ENCODE results near the gene MARF1. TPM values are rescaled to one million over a fixed set of nuclear protein-coding genes. Genes with fewer than 3 reads are reported as not detected.
A peak's percentile ranks its signal among the peaks of the same experiment; 100 is the strongest.

The MARF1 gene
- total RNA-seq, 1 experiment from 2014 or later, result 51.5 TPM

DNA sequence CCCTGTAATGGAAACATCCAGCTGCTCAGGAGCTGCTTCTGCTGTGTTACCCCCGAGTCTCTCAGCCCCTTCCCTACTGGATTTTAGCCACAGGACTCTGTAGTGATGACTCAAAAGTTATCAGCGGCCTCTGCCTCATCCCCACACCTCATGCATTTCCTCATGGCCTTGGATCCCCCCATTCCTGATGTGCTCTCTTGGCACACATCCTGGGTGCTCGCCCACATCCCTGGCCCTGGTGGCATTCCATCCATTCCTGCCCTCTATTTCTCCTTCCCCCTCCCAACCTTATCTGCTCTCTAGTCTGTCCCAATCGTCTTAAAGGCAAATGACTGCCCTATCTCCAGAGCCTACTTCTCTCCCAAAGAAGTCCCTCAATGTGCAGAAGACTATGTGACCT, 24.6 kb downstream of the MARF1 start:
- Histone ChIP-seq H3K36me3 (ENCODE audit: control insufficient read depth, insufficient read depth, low read length) (peaks cover 20% of the 10 kb centered on the region), H3K27ac (ENCODE audit: low read length) (no peak overlapping the region), H3K4me3 (ENCODE audit: low read depth in 2 of 2, low read length in 2 of 2) (no peak overlapping the region), H3K4me1 (ENCODE audit: control insufficient read depth, insufficient read depth, low read length) (no peaks in the 10 kb centered on the region; the same call in 1 of the 2 replicates), H3K9me3 (ENCODE audit: control insufficient read depth, insufficient read depth, low read depth, low read length) (no peaks in the 10 kb centered on the region), H3K27me3 (ENCODE audit: control insufficient read depth, insufficient read depth, low read length) (no peaks in the 10 kb centered on the region)
- CTCF ChIA-PET, result no interaction called here
- ATAC-seq (no peak), DNase-seq (ENCODE audit: low read depth, low spot score) (no peak)
- no TSS peak for BruUV-seq (replicated peaks)
- intact Hi-C loops (cut with micrococcal nuclease; ENCODE audit: unreplicated experiment) (no loop called here), in situ Hi-C loops (cut with HindIII; ENCODE audit: low pct_unique_long_range_greater_than_20kb, low sequenced_read_pairs) (no loop called here)
- TF ChIP-seq, protein P1, sequence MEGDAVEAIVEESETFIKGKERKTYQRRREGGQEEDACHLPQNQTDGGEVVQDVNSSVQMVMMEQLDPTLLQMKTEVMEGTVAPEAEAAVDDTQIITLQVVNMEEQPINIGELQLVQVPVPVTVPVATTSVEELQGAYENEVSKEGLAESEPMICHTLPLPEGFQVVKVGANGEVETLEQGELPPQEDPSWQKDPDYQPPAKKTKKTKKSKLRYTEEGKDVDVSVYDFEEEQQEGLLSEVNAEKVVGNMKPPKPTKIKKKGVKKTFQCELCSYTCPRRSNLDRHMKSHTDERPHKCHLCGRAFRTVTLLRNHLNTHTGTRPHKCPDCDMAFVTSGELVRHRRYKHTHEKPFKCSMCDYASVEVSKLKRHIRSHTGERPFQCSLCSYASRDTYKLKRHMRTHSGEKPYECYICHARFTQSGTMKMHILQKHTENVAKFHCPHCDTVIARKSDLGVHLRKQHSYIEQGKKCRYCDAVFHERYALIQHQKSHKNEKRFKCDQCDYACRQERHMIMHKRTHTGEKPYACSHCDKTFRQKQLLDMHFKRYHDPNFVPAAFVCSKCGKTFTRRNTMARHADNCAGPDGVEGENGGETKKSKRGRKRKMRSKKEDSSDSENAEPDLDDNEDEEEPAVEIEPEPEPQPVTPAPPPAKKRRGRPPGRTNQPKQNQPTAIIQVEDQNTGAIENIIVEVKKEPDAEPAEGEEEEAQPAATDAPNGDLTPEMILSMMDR (IDR thresholded peaks at IDR 0.05), result no peak
- TF ChIP-seq, protein P2, sequence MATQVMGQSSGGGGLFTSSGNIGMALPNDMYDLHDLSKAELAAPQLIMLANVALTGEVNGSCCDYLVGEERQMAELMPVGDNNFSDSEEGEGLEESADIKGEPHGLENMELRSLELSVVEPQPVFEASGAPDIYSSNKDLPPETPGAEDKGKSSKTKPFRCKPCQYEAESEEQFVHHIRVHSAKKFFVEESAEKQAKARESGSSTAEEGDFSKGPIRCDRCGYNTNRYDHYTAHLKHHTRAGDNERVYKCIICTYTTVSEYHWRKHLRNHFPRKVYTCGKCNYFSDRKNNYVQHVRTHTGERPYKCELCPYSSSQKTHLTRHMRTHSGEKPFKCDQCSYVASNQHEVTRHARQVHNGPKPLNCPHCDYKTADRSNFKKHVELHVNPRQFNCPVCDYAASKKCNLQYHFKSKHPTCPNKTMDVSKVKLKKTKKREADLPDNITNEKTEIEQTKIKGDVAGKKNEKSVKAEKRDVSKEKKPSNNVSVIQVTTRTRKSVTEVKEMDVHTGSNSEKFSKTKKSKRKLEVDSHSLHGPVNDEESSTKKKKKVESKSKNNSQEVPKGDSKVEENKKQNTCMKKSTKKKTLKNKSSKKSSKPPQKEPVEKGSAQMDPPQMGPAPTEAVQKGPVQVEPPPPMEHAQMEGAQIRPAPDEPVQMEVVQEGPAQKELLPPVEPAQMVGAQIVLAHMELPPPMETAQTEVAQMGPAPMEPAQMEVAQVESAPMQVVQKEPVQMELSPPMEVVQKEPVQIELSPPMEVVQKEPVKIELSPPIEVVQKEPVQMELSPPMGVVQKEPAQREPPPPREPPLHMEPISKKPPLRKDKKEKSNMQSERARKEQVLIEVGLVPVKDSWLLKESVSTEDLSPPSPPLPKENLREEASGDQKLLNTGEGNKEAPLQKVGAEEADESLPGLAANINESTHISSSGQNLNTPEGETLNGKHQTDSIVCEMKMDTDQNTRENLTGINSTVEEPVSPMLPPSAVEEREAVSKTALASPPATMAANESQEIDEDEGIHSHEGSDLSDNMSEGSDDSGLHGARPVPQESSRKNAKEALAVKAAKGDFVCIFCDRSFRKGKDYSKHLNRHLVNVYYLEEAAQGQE (IDR thresholded peaks at IDR 0.05; ENCODE audit: insufficient read depth in 1 of 2, low read depth in 2 of 2, low read length in 1 of 2), result no peak
- TF ChIP-seq POLR2AphosphoS5 (IDR thresholded peaks at IDR 0.05; ENCODE audit: low read depth, low read length) (no peak), SIN3A (IDR thresholded peaks at IDR 0.05; ENCODE audit: borderline replicate concordance, insufficient read depth, low read depth, low read length) (no peak), TCF7L2 (IDR thresholded peaks at IDR 0.05; ENCODE audit: low read depth, low read length) (no peak)
- POLR2A ChIA-PET, result no interaction called here

DNA sequence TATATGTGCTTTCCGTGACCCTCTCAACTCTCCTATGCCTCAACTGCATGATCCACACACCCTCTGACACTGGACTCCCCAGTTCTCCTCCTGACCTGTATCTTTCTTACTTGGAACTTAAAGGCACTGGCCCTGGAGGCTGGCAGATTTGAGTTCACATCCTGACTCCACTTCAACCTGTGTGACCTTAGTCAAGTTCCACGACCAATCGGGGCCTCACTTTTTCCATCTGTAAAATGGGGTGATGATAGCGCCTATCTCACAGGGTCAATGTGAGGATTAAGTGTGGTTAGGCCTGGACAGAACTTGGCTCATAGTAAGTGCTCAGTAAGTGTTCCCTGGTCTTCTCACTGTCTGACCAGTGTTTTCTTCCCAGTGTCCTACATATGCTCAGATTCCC, 25.1 kb downstream of the MARF1 start:
- Histone ChIP-seq H3K4me3 (ENCODE audit: low read depth in 2 of 2, low read length in 2 of 2) (no peak overlapping the region), H3K4me1 (ENCODE audit: control insufficient read depth, insufficient read depth, low read length) (no peaks in the 10 kb centered on the region; the same call in 1 of the 2 replicates), H3K27ac (ENCODE audit: low read length) (no peak overlapping the region), H3K36me3 (ENCODE audit: control insufficient read depth, insufficient read depth, low read length) (peaks cover 20% of the 10 kb centered on the region), H3K9me3 (ENCODE audit: control insufficient read depth, insufficient read depth, low read depth, low read length) (no peaks in the 10 kb centered on the region), H3K27me3 (ENCODE audit: control insufficient read depth, insufficient read depth, low read length) (no peaks in the 10 kb centered on the region)
- POLR2A ChIA-PET, result no interaction called here
- ATAC-seq (no peak), DNase-seq (ENCODE audit: low read depth, low spot score) (no peak)
- intact Hi-C loops (cut with micrococcal nuclease; ENCODE audit: unreplicated experiment) (no loop called here), in situ Hi-C loops (cut with HindIII; ENCODE audit: low pct_unique_long_range_greater_than_20kb, low sequenced_read_pairs) (no loop called here)
- CTCF ChIA-PET, result no interaction called here
- TSS peak; percentile 26 for BruUV-seq (replicated peaks)
- no peak for TF ChIP-seq TCF7L2 (IDR thresholded peaks at IDR 0.05; ENCODE audit: low read depth, low read length)
- TF ChIP-seq, protein P1 (IDR thresholded peaks at IDR 0.05), result no peak
- TF ChIP-seq, protein P2 (IDR thresholded peaks at IDR 0.05; ENCODE audit: insufficient read depth in 1 of 2, low read depth in 2 of 2, low read length in 1 of 2), result no peak
- TF ChIP-seq SIN3A (IDR thresholded peaks at IDR 0.05; ENCODE audit: borderline replicate concordance, insufficient read depth, low read depth, low read length), result no peak
- TF ChIP-seq POLR2AphosphoS5 (IDR thresholded peaks at IDR 0.05; ENCODE audit: low read depth, low read length), result no peak
